ENCODE data around the gene BTBD10.
A peak's percentile ranks its signal among the peaks of the same experiment; 100 is the strongest.

The BTBD10 gene

GRCh38 chr11:13338019-13338426 lies 125.0 kb downstream of the BTBD10 start:
- DNase-seq = peak; percentile 21
